ENCODE data around the gene FAM156A.
"Not testable (repeated sequence)": the region's sequence is repeated elsewhere in the genome, so short reads cannot be mapped to it uniquely, and the experiment has no call there.

FAM156A gene

DNA sequence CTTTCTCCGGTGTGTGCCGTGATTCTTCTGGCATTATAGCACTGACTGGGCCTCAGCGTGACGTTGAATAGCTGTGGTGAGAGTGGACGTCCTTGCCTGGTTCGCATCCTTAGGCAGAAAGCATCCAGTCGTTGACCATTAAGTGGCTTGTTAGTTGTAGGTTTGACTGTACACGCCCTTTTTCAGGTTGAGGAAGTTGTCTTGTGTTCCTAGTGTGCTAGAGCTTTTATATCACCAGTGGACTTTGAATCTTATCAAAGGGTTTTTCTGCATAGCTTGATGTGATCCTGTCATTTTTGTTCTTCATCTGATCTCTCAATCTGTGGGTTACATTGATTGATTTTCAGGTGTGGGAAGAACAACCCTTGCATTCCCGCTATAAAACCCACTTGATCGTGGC is 52.8 kb downstream of the FAM156A start:
- H3K4me3 ChIP-seq (ENCODE audit: low read depth, low read length): not testable (repeated sequence)

Measured in iPS-11a (cell line).